Stimulated activated naive CD8-positive, alpha-beta T cell treated with anti-CD3 and anti-CD28 coated beads, Interleukin-15, Interleukin-2, amounts not matched to agents 100 U/mL and 50 U/mL, for 24 hours (primary cell): Measurements from ENCODE around the gene NOD2.

Source experiments
- ATAC-seq: fragments of 150-1000 bp; cut with Tn5 transposase; one replicate; pipeline ENCODE4 v1.10.0; 2021
- DNase-seq: peaks from one replicate; pipeline ENCODE4 v3.0.0; 2021

The NOD2 gene

DNA sequence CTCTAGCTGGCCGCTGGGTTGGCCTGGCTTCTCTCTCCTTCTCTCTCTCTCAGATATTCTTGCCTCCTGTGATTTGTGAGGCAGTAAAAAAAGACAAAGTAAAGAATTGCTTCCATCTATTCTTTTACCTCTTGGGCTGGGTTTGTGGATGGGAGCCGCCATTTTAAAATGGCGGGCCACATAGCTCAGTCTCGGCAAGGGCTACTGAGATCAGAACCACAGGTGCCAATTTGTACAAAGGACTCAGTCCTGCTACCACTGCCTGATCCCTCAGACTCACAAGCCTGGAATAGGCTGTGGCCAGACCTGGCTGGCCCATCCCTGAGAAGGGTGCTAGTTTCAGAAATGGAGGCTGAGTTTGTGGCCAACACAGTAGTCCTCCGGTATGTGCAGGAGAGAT, 24.1 kb downstream of the NOD2 start:
- ATAC-seq = no peak
- DNase-seq = no peak

DNA sequence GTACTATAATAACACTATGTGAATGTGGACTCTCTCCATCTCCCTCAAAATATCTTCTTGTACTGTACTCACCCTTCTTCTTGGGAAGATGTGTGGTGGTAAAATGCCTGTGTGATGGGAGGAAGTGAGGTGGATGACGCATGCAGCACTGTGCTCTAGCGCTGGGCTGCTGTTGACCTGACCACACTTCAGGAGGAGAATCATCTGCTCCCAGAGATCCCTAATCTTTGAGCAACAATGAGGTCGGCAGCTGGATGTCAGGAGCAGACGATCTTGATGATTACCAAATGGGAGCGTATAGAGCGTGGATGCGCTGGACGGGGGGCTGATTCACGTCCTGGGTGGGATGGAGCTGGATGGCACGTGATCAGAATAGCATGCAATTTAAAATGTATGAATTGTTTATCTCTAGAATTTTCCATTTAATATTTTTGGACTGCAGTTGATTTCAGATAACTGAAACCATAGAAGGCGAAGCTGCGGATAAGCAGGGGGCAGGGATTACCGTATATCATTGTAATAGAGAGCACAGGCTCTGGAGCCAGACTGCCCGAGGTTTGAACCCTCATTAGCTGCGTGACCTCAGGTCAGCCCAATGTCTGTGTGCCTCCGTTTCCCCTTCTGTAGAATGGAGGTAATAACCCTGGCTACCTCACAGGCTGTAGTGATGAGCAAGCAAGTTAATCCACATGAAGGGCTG, 24.8 kb downstream of the NOD2 start:
- ATAC-seq (no peak), DNase-seq (no peak)

DNA sequence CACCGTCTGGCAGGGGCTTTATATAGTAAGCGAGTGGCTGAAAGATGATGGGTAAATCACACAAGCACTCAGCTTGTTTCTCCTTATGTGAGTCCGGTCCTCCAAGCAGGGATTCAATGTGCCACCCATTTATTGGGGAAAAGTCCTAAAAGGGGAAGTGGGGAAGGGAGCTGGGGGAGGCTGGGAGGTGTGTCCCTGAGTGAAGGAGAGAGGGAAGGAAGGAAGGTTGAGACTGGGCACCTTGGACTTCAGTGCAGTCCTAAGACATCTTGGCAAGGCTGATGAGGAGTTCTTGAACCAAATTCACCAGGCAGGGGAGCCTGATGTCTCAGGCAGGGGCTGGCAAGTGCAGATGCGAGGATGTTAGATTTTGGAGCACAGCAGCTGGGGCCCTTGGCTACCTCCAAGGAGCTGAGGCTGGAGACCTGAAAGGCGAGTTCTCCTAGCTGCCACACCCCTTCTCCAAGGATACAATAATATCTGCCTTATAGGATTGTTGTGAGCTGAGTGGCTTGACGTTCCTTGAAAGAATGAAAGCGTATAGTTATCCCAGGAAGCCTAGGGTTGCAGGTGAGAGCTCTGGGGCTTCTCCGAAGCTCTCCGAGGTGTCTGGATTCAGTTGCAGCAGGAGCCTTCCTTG, 25.5 kb downstream of the NOD2 start:
- ATAC-seq = no peak
- DNase-seq = no peak

DNA sequence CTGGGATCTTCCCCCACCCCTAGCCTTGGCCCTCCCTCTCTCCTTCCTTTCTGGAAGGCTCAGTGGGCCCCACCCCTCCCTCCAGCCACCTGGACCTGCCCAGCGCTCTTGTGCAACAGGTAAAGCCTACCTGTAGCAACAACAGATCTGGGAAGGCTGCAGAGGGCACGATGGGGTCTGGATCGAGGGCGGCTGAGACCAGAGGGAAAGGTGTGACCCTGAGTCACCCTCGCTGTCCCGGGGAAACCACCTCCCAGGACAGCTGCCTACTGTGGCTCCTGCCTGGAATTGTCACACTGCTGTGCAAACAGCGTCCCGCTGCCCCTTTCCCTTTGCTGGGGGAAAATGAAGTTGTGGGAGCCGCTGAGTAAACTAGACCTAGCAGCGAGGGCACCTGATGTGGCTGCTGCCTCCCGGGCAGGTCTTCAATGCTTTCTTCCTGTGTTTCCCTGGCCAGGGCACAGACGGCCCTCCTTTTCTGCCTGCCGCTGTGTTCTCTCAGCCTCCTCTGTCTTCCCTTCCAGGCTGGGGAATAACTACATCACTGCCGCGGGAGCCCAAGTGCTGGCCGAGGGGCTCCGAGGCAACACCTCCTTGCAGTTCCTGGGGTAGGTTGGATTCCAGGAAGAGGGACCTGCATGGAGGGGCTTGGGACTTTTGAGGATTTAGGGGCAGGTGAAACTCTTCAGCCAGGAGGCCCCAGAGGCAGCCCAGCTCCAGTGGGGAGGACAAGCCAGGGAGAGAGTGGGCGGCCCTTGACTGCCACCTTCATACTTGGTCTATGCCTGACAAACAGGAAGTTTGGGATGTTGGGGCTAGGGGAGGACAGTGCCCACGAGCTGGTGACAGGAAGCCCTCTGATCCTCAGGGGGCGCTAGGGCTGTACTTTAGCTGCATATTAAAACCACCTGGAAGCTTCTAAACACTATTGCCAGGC, 26.3 kb downstream of the NOD2 start:
- ATAC-seq (peak; percentile 44), DNase-seq (no peak)

DNA sequence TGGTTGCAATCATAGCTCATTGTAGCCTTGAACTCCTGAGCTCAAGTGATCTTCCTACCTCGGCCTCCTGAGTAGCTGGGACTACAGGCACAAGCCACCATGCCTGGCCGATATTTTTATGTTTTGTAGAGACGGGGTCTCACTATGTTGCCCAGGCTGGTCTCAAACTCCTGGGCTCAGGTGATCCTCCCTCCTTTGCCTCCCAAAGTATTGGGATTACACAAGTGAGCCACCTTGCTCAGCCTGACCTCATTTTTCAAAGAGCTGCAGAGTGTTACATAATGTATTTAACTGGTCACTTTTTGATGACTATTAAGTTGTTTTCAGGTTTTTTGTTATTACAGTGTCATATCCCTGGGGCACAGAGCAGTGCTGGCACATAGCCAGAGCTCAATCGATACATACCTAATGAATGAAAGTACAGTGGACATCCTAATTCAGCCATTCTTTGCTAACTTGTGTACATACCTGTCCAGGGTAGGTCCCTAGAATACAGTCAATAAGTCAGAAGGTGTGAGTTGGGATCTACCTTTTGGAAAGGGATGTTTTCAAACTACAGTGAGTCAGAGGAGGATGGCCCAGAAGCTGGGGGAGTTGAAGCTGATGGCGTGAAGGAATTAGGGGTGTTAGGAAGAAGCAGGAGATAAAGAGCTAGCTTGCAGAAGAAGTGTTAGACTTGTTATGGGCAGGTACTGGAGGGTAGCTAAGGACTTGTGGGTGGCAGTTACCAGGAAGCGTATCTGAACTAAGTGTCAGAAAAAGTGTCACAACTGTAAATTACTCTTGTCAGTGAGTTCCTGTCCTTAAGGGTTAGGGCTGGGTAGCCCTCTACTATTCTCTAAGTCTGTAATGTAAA, 28.4 kb downstream of the NOD2 start:
- ATAC-seq = no peak
- no peak for DNase-seq

DNA sequence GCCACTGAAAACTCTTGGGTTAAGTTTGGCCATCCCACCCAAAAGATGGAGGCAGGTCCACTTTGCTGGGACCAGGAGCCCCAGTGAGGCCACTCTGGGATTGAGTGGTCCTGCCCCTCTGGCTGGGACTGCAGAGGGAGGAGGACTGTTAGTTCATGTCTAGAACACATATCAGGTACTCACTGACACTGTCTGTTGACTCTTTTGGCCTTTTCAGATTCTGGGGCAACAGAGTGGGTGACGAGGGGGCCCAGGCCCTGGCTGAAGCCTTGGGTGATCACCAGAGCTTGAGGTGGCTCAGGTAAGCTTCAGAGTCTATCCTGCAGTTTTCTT, 29.0 kb downstream of the NOD2 start:
- ATAC-seq (no peak), DNase-seq (no peak)

DNA sequence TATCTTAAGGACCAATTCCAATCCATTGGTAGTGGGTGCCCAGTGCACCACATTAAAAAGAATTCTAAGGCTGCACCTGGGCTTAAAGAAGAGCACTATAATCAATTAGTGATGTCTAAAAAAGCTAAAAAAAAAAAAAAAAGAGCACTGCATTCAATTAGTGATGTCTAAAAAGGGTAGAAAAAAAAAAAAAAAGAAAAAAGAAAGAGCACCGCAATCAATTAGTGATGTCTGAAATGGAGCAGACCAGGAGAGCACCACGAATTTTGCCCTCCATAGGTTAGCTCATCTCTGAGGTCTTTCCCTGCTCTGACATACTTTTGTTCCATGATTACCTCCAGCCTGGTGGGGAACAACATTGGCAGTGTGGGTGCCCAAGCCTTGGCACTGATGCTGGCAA, 29.6 kb downstream of the NOD2 start:
- no peak for DNase-seq
- no peak for ATAC-seq

DNA sequence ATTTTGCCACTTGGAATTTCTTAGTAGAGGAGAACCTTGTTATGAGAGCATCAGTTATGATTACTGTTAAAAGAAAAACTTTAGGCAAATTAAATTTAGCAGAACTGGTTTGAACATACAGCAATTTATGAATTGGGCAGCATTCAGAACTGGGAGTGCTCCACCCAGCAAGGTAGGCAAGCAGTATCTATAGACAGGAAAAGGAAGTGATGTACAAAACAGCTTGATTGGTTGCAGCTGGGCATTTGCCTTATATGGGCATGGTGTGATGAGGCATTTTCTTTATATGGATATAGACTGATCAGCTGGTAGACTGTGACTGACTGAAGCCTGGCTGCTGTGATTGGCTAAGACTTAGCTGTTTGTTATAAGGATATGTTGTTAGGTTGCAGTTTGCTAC, 30.9 kb downstream of the NOD2 start:
- no peak for DNase-seq
- no peak for ATAC-seq

DNA sequence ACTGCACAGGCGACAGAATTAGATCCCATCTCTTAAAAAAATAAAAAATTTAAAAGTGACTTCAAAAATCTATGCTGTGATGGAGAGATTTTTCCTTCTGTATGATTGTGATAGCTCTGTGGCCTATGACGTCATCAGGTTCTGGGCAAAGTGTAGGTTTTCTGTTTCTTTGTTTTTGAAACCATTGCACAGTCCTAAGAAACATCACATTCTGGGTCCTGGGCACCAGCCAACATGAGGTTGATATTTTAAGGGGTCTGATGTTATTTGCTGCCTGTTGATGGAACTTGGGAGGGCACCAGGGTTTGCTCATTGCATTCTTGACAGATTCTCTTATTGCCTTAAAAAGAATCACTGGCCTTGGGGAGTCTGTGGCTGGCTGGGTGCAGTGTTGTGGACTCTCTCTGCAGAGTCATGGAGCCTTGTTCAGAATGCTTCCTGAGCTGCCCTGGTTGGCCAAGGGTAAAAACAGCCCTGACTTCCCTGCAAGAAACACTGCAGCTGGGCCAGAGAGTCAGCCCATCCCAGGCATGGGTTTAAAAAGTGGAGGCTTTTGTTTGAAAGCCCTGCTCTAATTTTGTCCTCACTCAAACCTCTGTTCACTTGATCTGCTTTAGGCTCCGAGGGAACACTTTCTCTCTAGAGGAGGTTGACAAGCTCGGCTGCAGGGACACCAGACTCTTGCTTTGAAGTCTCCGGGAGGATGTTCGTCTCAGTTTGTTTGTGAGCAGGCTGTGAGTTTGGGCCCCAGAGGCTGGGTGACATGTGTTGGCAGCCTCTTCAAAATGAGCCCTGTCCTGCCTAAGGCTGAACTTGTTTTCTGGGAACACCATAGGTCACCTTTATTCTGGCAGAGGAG, 38.0 kb downstream of the NOD2 start:
- ATAC-seq = peak; percentile 57
- no peak for DNase-seq

DNA sequence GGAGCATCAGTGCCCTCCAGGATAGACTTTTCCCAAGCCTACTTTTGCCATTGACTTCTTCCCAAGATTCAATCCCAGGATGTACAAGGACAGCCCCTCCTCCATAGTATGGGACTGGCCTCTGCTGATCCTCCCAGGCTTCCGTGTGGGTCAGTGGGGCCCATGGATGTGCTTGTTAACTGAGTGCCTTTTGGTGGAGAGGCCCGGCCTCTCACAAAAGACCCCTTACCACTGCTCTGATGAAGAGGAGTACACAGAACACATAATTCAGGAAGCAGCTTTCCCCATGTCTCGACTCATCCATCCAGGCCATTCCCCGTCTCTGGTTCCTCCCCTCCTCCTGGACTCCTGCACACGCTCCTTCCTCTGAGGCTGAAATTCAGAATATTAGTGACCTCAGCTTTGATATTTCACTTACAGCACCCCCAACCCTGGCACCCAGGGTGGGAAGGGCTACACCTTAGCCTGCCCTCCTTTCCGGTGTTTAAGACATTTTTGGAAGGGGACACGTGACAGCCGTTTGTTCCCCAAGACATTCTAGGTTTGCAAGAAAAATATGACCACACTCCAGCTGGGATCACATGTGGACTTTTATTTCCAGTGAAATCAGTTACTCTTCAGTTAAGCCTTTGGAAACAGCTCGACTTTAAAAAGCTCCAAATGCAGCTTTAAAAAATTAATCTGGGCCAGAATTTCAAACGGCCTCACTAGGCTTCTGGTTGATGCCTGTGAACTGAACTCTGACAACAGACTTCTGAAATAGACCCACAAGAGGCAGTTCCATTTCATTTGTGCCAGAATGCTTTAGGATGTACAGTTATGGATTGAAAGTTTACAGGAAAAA, 38.8 kb downstream of the NOD2 start:
- ATAC-seq (no peak), DNase-seq (no peak)

DNA sequence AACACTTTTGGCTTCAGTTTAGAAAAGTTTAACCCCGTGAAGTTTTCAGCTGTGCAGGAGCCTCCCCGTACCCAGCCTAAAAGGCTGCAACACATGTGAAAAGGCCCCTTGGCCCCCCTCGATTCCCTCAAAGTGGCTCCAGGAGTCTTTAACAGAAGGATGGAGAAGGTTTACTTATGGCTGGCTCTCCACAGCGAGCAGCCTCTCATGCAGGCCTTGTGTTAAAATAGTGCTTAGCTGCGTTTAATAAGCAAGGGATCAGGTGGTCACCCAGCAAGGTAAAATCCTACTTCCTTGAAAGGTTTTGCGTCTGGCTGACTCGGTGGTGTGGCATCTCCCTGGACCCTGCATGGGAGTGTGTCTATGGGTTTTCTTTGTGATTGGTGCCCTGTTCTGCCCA, 40.1 kb downstream of the NOD2 start:
- DNase-seq (no peak), ATAC-seq (no peak)

DNA sequence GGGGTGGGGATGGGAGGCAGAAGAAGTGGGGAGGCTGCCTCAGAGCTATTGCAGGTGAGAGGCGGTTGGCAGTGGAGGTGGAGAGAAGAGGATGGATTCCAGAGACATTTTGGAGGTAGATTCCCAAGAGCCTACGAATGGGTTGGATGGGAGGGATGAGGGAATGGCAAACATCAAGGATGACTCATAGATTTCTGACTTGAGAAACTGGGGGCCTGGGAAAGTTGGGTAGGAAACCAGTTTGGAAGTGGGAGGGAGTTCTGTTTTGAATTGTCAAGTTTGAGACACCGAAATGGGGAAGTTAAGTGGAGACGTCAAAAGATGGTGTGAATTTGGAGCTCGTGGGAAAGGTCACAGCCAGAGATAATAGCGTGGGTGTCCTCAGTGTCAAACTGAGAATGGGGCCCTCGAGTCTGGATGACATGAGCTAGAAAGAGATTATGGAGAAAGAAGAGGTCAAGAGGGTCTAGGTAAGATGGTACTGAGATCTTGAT, 42.3 kb downstream of the NOD2 start:
- DNase-seq = peak; percentile 24
- ATAC-seq = peak; percentile 48

DNA sequence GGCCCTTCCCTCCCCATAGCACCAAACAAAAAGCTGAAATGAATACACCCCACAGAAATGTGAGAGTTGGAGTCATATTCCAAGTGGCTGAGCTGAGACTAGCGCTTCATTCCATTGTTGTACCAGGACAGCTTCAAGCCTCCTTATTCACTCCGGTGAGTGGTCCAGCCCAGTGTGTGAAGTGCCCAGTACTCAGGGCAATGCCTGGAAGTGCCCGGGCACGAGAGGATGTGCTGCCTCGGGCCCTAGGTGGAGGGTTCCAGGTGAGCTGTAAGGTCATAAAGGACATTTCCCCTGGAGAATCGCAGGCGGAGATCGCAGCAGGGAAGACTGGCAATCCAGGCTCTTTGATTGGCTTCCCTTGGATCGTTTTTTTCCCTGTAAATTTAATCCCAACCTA, 43.0 kb downstream of the NOD2 start:
- no peak for ATAC-seq
- DNase-seq = no peak

DNA sequence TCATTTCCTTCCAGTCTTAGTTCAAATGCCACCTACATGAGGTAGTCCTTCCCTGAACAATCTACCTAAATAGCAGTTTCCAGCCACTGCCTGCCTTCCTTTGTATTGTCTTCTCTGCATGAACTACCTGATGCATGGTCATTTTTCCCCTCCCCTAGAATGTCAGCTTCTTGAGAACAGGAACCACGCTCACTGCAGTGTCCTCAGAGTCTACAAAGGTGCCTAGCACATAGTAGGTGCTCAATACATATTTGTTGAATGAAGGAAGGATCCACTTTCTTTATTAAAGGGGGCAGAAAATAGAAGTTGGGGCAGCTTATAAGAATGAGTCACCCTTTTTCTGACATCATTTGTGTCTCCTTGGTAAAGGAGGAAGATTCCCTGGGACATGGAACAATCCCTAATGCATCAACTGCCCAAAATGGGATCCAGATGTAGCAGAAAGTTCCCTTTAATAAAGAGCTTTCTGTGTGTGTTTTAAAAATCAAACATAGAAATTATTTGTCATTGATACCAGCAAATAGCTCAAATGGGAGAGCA, 44.1 kb downstream of the NOD2 start:
- ATAC-seq (no peak), DNase-seq (no peak)

DNA sequence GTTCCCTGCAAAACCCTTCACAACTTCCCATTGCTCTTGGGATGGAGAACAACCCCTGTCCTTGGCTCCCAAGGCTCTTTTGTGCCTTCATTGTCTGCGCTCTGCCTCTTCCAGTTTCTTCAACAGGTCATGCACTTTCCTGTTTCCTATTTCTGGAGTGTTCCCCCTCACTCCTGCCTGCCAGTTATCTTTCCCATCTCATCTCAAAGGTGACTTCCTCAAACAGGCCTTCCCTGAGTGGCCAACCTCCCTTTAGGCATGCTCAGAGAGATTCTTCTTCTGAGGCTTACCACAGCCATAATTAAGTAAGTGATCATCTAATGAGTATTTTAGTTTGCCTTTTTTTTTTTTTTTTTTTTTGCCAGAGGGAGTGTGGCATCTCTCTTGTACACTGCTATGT, 45.6 kb downstream of the NOD2 start:
- DNase-seq = no peak
- no peak for ATAC-seq

DNA sequence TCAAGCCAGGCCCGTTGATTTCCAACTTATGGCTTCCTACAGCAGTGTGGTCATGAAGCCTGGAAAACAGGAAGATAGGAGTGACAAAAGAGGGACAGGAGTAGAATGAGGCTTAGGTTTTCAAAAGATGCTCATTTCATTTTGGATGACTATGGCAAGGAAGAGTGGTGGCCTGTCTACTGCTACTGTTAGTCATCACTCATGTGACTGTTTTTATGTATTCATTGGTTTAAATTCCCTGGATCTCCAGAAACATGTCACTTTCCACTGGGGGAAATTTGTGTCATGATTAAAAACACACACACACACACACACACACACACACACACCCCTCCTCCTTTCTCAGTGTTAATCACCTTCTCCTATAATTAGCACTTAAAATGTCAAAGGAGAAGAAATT, 47.3 kb downstream of the NOD2 start:
- no peak for ATAC-seq

DNA sequence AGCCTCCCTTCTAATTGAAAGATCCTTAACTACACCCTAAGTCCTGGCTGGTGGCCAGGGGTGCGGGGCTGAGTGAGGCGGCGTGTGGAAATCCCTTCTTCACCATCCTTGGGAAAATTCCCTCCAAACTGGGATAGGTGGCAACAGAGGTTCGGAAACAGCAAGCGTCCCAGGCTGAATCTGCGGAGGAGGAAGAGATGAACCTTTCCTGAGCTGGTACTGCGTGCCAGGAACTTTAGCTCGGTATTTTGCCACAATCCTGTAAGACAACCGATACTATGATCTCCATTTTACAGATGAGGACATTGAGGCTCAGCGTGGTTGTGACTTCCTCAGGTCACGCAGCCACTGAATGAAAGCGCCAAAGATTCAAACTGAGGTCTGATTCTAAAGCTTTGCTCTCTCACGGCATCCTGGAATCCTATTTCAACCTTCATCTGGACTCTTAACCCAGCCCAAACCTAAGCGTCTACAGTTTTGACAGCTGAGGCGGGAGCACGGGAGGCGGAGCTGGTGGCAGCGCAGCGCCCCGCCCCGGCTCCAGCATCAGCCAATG, 47.9 kb downstream of the NOD2 start:
- DNase-seq (no peak), ATAC-seq (no peak)

More for the DNA sequence above, 47.3 kb downstream of the NOD2 start:
- DNase-seq = no peak

DNA sequence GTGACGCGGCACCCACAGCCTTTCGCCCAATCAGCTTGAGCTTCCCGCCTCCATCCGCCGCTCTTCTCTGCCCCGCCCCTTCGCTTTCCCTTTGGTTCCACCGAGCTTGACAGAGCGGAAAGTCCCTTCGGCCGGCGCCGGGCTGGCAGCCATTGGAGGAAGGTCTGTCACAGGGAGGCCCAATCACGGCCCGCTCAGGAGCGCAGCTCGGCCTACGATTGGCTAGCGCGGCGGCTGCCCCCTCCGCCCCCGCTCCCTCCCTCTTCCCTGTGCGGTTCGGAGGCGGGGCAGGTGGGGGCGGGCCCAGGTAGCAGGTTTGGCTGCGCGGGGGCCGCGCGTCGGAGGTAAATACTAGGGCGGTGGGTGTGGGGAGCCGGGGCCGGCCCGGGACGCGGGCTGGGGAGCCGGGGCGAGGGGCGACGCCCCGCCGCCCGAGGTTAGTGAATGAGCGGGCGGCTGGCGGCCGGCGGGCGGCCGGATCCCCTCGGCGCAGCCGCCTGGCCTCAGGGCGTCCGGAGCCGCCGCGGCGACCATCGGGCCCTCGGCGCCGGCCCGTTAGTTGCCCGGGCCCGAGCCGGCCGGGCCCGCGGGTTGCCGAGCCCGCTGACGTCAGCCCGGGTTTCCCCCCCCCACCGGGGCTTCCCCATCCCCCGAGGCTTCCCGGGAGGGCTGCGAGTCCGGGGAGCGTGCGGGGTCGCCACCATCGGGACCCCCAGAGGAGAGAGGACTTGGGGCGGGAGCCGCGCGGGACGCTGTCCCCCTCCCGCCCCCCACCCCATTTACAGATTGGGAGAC, 48.6 kb downstream of the NOD2 start, which contains the start of gene CYLD:
CYLD (plus strand) TSS at position 306 of the 795 bp plus-strand sequence. CDS start 7,613 bp downstream, outside the sequence.
- ATAC-seq = peak; percentile 93
- peak; percentile 99 for DNase-seq
